Panc1 (cell line): ENCODE results near the gene HUNK.

Experiments used
- TCF7L2 ChIP-seq: IDR thresholded peaks from 2 replicates; pipeline ENCODE4 v1.6.1; 2011; ENCODE audit warnings: mild to moderate bottlenecking, low read depth, low read length, inconsistent platforms
- TF ChIP-seq, protein P1 (sequence below): fragments of 450-650 bp; IDR thresholded peaks from 2 replicates; pipeline ENCODE4 v1.5.1; 2017; ENCODE audit warnings: mild to moderate bottlenecking

DNA sequence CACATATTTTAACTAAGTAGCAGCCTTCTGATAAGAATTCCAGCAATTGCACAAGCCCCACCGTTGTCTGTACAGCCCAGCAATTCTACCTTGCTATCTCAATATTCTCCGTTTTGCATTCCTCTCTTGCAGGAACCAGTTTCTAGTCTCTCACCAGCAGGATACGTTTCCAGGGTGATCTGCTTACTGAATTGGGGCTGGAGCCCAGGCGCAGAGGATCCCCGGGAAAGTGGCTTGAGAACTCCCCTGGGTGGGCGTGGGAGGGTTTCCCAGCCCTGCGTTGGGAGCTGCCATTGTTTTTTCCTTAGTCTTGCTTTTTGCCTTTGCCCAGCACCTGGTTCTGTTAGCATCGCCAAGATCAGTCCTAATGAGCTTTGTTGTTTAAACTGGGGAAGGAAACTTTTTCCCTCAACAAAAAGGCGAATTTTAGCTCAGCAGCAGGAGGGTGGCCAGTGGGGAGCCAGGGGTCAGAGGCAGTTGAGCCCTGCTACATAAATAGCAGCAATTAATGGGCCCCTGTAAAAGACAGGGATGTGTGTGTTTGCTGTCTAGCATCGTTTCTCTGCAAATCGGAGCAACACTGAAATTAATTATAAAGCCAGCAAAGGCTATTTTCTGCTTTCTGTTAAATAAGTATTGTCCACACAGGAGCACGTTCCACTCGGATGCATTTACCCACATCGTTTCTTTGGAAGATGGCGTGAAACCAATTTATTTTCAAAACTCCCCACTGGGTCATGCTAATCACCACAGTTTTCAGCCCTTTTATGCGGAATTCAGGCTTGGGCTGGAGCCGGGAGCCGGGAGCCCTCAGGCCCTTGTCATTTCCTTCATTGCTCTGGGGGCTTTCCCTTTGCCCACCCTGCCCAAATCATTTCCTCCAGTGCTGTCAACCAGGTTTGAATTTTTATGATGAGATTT, 36.6 kb downstream of the HUNK start:
- TF ChIP-seq, protein P1, sequence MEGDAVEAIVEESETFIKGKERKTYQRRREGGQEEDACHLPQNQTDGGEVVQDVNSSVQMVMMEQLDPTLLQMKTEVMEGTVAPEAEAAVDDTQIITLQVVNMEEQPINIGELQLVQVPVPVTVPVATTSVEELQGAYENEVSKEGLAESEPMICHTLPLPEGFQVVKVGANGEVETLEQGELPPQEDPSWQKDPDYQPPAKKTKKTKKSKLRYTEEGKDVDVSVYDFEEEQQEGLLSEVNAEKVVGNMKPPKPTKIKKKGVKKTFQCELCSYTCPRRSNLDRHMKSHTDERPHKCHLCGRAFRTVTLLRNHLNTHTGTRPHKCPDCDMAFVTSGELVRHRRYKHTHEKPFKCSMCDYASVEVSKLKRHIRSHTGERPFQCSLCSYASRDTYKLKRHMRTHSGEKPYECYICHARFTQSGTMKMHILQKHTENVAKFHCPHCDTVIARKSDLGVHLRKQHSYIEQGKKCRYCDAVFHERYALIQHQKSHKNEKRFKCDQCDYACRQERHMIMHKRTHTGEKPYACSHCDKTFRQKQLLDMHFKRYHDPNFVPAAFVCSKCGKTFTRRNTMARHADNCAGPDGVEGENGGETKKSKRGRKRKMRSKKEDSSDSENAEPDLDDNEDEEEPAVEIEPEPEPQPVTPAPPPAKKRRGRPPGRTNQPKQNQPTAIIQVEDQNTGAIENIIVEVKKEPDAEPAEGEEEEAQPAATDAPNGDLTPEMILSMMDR: no peak
- TF ChIP-seq TCF7L2: no peak
